ENCODE measurements around the gene GPR12.

DNA sequence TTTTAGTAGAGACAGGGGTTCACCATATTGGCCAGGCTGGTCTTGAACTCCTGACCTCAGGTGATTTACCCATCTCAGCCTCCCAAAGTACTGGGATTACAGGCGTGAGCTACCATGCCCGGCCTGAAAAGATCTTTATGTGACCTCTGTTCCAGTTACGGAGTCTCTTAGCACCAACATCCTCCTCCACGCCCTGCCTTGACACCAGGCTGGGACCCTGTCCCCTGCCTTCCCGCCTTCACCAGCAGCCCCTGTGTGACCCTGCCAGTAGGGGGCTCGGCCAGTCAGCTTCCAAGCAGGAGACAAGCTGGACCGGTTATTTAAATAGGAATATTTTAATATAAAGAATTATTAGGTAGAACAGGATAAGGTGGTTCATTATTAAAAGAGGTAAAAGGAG lies 54.2 kb downstream of the GPR12 start:
- TF ChIP-seq RAD21 (conservative IDR thresholded peaks at IDR 0.05) (no peak), EP300 (conservative IDR thresholded peaks at IDR 0.05; ENCODE audit: poor library complexity, severe bottlenecking) (no peak), EZH2 (IDR thresholded peaks at IDR 0.05; ENCODE audit: borderline replicate concordance, insufficient read depth, low read length, poor library complexity, severe bottlenecking) (no peak), SMC3 (conservative IDR thresholded peaks at IDR 0.05; ENCODE audit: poor library complexity) (no peak), POLR2AphosphoS5 (IDR thresholded peaks at IDR 0.05) (no peak), MXI1 (conservative IDR thresholded peaks at IDR 0.05; ENCODE audit: poor library complexity, severe bottlenecking) (no peak)
- TF ChIP-seq, protein P1, sequence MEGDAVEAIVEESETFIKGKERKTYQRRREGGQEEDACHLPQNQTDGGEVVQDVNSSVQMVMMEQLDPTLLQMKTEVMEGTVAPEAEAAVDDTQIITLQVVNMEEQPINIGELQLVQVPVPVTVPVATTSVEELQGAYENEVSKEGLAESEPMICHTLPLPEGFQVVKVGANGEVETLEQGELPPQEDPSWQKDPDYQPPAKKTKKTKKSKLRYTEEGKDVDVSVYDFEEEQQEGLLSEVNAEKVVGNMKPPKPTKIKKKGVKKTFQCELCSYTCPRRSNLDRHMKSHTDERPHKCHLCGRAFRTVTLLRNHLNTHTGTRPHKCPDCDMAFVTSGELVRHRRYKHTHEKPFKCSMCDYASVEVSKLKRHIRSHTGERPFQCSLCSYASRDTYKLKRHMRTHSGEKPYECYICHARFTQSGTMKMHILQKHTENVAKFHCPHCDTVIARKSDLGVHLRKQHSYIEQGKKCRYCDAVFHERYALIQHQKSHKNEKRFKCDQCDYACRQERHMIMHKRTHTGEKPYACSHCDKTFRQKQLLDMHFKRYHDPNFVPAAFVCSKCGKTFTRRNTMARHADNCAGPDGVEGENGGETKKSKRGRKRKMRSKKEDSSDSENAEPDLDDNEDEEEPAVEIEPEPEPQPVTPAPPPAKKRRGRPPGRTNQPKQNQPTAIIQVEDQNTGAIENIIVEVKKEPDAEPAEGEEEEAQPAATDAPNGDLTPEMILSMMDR (IDR thresholded peaks at IDR 0.05; ENCODE audit: poor library complexity, severe bottlenecking) = no peak
- TF ChIP-seq, protein P2, sequence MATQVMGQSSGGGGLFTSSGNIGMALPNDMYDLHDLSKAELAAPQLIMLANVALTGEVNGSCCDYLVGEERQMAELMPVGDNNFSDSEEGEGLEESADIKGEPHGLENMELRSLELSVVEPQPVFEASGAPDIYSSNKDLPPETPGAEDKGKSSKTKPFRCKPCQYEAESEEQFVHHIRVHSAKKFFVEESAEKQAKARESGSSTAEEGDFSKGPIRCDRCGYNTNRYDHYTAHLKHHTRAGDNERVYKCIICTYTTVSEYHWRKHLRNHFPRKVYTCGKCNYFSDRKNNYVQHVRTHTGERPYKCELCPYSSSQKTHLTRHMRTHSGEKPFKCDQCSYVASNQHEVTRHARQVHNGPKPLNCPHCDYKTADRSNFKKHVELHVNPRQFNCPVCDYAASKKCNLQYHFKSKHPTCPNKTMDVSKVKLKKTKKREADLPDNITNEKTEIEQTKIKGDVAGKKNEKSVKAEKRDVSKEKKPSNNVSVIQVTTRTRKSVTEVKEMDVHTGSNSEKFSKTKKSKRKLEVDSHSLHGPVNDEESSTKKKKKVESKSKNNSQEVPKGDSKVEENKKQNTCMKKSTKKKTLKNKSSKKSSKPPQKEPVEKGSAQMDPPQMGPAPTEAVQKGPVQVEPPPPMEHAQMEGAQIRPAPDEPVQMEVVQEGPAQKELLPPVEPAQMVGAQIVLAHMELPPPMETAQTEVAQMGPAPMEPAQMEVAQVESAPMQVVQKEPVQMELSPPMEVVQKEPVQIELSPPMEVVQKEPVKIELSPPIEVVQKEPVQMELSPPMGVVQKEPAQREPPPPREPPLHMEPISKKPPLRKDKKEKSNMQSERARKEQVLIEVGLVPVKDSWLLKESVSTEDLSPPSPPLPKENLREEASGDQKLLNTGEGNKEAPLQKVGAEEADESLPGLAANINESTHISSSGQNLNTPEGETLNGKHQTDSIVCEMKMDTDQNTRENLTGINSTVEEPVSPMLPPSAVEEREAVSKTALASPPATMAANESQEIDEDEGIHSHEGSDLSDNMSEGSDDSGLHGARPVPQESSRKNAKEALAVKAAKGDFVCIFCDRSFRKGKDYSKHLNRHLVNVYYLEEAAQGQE (IDR thresholded peaks at IDR 0.05; ENCODE audit: borderline replicate concordance) = no peak
